Mammary epithelial cell (primary cell): ENCODE data around the gene GPC1.

Experiments
- EZH2 ChIP-seq: IDR thresholded peaks from 2 replicates; pipeline ENCODE4 v1.6.1; 2012; ENCODE audit warnings: low read length, inconsistent platforms, borderline replicate concordance
- TF ChIP-seq, protein P1 (sequence below), 2 donors: IDR thresholded peaks in 1 of 2; conservative IDR thresholded peaks in 1 of 2; 2 replicates each; pipeline ENCODE4 v1.5.1; 2011 to 2012; ENCODE audit warnings: inconsistent platforms in 2 of 2, low read length in 2 of 2, mild to moderate bottlenecking in 2 of 2, control low read depth in 1 of 2, low read depth in 1 of 2; ENCODE audit not compliant: insufficient read depth in 1 of 2; ENCODE audit errors: extremely low read depth in 1 of 2

GRCh38 chr2:240431271-240431660 lies 4.2 kb upstream of the GPC1 start:
- TF ChIP-seq, protein P1, sequence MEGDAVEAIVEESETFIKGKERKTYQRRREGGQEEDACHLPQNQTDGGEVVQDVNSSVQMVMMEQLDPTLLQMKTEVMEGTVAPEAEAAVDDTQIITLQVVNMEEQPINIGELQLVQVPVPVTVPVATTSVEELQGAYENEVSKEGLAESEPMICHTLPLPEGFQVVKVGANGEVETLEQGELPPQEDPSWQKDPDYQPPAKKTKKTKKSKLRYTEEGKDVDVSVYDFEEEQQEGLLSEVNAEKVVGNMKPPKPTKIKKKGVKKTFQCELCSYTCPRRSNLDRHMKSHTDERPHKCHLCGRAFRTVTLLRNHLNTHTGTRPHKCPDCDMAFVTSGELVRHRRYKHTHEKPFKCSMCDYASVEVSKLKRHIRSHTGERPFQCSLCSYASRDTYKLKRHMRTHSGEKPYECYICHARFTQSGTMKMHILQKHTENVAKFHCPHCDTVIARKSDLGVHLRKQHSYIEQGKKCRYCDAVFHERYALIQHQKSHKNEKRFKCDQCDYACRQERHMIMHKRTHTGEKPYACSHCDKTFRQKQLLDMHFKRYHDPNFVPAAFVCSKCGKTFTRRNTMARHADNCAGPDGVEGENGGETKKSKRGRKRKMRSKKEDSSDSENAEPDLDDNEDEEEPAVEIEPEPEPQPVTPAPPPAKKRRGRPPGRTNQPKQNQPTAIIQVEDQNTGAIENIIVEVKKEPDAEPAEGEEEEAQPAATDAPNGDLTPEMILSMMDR (conservative IDR thresholded peaks at IDR 0.05 in 1 of 2, IDR thresholded peaks at IDR 0.05 in 1 of 2; ENCODE audit: extremely low read depth in 1 of 2, insufficient read depth in 1 of 2, low read depth in 1 of 2, low read length in 2 of 2): no peak
- no peak for TF ChIP-seq EZH2
